Skeletal muscle cell (primary cell): ENCODE data around the gene ADCY9.

Experiments used
- DNase-seq: peaks from one replicate; pipeline ENCODE4 v3.0.0-alpha.2; 2010; ENCODE audit warnings: low read depth
- H3K4me3 ChIP-seq: 2 replicates; pipeline ENCODE4 v1.5.1; 2011; ENCODE audit warnings: low read depth, mild to moderate bottlenecking, control low read depth, low read length, moderate library complexity

Gene ADCY9

DNA sequence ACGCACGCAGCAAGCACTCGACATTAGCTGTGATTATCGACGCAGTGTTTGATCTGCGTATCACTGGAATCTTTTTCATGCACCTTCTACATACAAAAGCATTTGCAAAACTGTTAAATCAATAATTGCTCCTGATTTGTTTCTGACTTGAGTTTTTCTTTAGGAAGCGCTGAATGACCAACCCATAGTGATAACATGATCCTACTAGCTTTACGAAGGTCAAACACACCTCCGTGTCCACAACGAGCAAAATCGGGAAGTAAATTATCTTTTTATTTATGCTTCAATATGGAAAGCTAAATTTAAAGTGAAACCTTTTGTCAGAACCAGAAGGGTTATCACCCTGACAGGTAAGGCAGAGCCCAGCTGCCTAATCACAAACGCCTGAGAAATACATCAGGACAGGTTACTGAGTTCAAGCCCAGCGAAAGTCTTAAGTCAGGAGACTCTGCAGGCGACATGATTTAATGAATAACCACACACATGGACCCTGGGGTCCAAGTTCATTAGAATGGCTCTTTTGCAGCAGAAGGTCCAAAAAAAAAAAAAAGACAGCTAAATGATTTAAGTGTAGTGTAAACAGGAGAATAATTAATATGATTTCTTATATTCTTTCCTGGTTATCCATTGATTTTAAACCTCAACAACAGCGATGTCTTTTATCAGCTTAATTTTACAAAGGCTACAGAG, 104.2 kb downstream of the ADCY9 start:
- no peak for DNase-seq
- no peak overlapping the region for H3K4me3 ChIP-seq

DNA sequence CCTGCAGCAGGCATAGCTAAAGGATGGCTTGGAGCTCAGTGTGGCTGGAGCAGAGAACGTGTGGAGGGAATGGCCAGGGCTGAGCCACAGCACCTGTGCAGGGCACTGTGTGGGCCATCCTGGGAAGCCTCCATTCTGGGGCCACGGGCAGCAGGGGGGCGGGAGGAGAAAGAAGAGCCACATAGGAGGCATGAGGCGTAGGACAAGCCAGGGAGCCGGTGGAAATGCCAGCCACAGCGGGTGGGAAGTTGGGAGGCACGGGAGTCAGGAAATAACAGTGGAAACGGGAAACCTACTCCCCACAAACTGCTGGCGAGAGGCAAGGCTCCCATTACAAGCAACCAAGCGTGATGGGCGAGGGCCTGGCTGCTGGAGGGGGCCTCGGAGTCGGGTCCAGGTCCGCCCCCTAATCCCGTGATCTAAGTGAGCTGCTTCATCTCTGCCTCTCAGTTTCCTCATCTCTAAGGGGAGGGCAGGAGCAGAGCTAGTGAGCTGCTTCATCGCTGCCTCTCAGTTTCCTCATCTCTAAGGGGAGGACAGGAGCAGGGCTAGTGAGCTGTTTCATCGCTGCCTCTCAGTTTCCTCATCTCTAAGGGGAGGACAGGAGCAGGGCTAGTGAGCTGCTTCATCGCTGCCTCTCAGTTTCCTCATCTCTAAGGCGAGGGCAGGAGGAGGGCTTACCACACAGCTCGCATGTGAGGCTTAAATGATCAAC, 104.9 kb downstream of the ADCY9 start:
- DNase-seq, result no peak
- H3K4me3 ChIP-seq, result no peak overlapping the region

DNA sequence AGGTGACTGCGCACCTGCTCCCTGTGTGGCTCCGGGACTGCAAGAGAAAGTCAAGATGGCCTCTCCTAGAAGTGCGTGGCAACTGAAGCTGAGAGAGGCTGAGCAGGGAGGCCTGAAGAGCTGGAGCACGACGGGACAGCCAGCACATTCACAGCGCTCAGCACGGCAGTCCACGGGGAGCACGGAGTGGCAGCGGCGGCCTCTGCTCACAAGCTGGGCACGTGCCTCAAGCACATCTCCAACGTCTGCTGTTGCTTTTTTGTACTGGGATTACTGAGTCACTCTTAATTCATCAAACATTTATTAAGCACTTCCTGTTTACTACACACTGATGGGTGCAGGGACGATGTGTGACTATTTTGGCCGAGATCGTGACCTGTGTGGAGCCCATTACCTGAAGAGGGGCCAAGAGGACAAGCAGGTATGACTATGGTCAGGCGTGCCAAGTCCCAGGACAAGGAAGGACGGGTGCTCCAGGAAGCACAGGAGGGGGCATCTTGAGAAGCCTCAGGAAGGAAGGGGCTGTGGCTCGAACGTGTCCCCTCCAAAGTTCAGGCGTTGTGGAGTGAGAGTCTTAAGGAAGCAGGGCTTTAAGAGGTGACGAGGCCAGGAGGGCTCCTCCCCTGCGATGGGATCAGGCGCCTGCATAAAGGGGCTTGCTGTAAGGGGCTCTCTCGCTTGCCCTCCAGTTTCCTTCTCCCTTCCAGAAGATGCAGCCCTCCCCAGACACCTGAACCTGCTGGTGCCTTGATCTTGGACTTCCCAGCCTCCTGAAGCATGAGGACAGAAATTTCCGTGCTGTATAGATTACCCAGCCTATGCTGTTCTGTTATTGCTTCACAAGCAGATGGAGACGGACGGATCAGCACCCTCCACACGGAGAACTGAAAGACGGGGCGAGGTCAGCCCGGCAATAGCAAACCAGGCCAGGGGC, 105.8 kb downstream of the ADCY9 start:
- no peak for DNase-seq
- H3K4me3 ChIP-seq, result no peak overlapping the region

DNA sequence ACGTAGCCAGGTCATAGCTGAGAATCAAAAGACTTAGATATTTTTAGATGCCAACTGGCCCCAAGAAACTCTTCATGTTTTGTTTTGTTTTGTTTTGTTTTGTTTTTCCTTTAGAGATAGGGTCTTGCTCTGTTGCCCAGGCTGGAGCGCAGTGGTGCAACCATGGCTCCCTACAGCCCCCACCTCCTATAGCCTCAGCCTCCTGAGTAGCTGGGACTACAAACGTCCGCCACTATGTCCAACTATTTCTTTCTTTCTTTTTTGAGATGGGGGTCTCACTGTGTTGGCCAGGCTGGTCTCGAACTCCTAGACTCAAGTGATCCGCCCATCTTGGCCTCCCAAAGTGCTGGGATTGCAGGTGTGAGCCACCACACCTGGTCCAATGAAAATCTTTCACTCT, 107.1 kb downstream of the ADCY9 start:
- H3K4me3 ChIP-seq, result no peak overlapping the region
- DNase-seq, result no peak

DNA sequence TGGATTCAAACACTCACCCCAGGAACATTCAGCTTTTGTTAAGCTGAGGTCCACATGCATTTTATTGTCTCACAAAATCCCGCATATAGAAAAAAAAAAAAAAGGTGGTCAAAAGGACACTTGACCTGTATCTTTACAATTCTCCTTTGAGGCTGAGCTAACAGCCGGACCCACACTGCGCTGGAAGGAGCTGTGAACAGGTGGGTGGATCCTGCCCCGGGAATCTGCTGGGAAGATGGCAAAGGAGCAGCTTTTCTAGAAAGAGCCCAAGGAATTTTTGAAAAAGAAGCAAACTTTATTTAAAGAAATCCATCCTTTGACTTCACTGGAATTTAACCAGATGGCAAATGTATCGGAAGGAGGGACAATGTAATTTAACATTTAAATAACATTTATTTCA, 108.1 kb downstream of the ADCY9 start:
- no peak for DNase-seq
- no peak overlapping the region for H3K4me3 ChIP-seq

DNA sequence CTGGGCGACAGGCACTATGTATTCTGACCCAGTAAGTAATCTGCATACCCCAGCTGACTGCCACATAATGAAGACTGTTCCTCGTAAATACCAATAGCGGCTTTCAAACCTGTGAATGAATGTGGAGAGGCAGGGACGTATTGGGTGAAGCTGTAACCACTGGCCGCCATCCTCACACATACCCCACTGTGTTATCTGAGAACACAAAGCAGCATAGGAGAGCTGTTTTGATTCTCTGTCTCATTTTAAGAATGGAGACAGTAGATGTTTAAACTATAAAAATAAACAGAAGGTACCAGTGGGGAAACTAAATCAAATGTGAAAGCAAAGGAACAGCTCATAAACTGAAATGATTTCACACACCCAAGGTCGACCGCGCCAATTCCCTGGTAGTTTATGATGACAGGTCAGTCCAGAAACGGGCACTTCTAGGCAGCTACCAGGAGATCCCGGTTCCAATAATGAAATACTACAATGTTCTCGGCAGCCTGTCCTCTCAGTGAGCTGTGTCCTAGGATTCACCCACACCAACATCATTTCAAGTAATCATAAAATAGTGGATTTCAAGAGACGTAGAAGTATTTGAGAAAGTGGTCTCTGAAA, 109.7 kb downstream of the ADCY9 start:
- no peak overlapping the region for H3K4me3 ChIP-seq
- no peak for DNase-seq

DNA sequence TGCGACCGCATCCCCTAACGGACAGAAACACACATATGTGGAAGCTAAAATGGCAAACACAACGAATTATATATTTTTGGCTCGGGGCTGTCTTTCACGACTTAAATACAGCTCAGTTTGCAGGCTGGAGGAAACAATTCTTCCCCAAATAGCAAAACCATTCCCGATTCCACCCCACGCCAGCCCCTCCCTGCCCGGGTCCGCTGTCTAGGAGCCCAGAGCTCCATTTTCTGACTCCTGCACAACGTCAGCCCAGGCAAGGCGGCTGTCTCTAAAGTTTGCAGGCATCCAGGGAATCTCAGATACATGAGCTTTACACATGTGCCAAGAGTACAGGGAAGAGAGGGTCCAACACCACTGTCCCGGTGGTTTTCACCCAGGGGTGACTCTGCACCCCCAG, 110.5 kb downstream of the ADCY9 start:
- DNase-seq, result no peak
- no peak overlapping the region for H3K4me3 ChIP-seq

DNA sequence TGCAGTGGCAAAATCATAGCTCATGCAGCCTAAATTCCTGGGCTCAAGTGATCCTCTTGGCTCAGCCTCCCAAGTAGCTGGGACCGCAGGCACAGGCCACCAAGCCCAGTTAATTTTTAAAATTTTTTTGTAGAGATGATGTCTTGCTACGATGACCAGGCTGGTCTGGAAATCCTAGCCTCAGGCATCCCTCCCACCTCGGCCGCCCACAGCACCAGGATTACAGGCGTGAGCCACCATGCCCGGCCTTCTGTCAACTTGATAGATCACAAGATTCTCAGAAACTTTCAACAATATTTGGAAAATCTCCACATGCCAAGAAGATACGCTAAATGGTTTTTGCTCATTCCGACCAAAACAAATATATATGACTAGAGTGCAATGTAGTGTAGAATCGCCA, 111.0 kb downstream of the ADCY9 start:
- H3K4me3 ChIP-seq, result no peak overlapping the region
- DNase-seq, result no peak

DNA sequence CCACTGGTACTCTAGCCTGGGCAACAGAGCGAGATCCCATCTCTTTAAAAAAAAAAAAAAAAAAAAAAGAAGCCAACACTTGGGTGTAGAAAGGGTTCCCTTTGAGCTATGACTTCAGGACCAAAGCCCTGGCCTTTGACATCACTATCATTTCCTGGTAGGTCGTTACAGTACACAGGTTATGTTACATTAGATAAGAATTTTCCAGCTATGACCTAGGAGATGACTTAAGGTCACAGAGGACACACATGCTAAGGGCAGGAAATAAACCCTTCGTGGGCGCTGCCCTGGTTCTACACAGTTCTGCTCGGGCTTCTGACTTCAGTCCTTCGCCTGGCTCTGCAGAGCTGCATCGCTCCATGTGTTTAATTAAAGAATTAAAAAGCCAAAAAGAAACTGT, 112.0 kb downstream of the ADCY9 start:
- H3K4me3 ChIP-seq, result no peak overlapping the region

DNA sequence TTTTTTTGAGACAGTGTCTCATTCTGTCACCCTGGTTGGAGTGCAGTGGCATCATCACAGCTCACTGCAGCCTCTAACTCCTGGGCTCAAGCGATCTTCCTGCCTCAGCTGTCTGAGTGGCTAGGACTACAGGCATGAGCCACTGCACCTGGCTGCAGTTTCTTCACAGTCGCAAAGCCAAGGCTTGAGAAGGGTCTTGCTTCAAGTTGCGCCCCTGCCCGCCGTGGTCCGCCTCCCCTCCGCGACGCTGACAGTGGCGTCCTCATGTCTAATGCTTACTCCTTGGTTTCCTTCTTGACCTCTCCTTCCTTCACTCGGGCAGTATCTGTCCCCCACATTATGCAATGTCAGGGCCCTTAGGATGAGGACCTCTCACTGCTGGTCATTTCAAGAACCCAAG, 112.7 kb downstream of the ADCY9 start:
- DNase-seq, result no peak
- H3K4me3 ChIP-seq, result no peak overlapping the region

More for the DNA sequence above, 112.0 kb downstream of the ADCY9 start:
- DNase-seq, result no peak

DNA sequence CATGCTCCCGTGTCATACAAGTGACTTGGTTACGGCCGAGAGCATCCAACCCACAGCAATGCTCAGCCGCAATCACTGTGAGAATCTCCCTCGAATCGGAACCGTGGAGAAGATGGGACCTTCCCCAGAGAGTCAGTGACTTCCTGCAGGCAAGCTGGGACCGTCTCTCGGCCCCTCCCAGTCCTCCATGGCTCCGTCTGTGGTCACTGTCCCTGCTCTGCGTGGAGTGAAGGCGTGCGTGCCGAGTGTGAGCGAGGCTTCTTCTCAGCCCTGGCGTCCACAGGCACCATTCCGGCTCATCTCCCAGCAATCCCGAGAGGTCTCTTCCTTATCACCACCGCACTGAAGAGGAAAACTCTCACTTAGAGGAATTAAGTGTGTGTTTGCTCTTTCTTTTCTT, 113.1 kb downstream of the ADCY9 start:
- no peak for DNase-seq
- no peak overlapping the region for H3K4me3 ChIP-seq

DNA sequence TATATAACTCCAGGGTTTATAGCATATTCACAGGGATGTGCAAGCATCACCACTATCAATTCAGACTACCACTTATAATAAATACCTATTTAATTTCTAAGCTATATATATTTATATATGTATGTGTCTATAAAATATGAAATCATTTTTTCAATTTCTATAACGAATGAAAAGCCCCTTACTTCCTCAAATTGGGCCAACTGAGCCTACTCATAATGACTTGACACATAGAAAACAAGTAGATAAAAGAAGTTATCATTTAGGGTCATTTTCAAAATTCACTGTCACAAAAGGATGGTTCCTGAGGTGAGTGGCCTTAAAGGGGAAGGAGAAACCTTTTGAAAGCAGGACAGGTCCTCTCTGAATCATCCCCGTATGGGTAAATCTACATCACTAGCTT, 114.1 kb downstream of the ADCY9 start:
- DNase-seq, result no peak
- no peak overlapping the region for H3K4me3 ChIP-seq

DNA sequence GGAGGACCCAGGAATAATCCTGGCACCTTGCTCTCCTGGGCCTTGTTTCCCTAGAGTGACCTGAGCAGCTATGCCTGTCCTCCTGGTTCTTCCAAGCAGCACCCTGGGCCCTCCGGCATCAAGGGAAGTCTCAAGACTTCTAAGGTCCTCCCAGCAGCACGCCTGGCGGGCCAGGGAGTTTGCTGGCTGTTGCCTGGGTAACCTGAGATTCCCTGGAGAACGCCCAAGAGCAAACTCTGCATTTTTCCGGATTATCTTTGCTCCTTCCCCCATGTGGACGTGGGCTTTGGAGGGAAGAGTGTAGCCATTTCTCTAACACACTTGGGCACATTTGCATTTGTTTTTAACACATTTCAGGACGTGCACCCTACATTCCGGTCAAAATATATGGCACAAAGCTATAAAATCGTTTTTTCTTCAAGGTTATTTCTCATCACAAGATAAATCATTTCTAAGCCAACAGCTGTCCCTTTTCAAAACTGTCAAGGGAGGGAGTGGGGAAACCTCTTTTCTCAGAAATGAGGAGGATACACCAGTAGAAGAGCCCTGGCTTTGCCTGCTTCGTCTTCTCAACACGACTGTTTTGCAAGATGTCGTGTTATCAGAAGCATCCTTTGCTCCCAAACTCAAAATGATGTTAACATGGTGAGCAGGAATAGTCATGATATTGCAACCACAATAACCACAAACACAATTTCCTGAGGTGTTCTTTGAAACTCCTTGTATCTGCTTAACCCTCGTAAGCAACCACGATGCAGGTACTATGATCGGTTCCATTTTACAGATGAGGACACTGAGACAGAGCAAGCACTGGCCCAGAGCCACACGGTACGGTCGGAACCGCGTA, 116.5 kb downstream of the ADCY9 start:
- no peak overlapping the region for H3K4me3 ChIP-seq
- DNase-seq, result no peak

DNA sequence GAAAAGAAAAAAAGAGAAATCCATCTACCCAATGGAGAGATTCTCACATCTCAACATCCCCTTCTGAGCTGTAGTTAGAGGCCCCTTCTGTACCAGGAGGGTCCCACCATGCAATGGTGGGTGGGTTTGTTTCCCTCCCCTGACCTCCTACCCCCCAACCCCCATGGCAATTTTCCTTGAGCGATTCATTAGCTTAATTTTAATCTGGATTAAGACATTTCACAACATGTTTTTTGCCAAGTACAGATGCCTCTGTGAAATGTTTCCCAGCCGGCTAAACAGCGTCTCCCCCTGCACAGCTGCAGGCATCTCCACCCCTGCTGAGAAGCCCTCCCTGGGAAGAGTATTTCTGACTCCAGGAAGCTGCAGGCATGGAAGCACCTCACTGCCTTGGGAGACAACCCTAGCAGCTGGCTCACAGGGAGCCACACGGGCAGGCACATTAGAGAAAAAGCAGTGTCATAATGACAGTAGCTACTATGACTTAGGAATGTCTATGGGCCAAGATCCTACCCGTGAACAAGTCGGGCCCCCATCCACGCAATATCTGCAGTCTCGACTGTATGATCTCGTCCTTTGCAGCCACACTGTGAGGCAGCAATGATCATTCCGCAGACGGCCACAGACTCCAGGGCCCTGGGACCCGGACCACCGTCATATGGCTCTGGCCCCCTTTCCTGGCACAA, 117.3 kb downstream of the ADCY9 start:
- DNase-seq, result no peak
- H3K4me3 ChIP-seq, result no peak overlapping the region

DNA sequence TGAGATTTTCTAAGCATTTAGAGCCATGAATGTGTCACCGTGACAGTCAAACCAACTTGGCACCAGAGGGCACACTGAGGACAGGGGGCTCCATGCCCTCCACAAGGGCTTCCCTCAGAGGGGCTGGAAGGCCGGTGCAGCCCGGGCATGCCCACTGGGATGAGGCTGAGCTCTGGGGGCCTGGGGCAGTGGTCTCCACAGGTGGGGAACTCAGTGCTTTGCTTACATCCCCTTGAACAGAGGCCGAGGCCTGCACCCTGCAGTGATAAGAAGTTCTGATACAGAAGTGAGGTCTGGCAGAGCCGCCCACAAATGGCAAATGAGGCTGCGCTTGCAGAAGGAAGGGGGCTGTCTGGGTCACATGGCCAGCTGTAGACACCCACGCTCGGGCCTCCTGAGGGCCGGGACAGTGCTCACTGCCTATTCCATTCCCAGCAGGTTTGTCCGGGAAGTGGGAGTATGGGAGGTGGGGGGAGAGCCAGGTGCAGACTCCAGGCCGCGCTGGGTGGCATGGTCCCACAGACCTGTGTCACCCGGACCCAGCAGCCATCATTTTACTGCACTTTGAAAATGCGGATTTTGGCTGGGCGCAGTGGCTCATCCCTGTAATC, 118.9 kb downstream of the ADCY9 start:
- no peak overlapping the region for H3K4me3 ChIP-seq
- no peak for DNase-seq

DNA sequence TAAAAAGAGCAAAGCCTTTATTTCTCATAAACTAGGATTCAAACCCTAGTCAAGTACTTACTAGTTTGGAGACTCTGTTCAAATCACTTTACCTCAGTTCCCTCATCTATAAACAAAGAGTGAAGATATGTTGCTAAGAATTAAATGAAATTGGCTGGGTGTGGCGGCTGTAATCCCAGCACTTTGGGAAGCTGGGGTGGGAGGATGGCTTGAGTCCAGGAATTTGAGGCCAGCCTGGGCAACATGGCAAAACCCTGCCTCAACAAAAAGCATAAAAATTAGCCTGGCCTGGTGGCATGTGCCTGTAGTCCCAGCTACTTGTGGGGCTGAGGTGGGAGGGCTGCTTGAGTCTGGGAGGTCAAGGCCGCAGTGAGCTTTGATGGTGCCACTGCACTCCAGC, 121.2 kb downstream of the ADCY9 start:
- no peak for DNase-seq
- no peak overlapping the region for H3K4me3 ChIP-seq

DNA sequence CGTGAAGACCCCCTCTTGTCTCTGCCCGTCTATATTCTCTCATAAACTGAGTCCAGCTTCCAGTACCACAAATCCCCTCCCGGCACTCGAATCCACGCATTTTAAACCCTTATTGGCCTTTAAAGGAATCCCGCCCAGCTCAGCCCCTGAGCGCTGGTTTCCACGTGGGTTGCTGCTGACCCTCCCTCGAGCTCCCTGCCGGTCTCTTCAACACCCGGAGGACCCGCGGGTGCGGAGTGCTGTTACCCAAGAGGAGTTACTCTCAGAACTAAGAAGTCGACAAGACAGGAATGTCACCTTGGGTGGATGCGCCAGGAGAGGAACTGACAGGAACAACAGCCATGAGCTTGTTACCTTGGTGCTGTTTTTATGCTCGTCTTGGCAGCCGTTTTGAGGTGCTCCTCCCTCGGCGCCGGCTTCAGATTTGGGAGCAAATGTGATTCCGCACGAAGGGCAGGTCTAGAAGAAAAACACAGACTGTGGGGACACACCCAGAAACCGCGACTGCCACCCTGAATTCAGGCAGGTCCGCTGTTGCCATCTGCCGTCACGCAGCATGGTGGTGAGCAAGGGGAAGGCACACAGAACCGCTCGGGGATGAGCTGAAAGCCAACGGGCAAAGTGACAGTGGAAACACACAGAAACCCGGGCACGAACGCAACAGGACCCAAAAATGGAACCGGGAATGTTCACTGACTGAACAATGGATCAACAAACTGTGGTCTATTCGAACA, 123.0 kb downstream of the ADCY9 start:
- no peak for DNase-seq
- no peak overlapping the region for H3K4me3 ChIP-seq
